C4-2B (cell line): ENCODE results near the gene KCNJ9.

Experiments used
- H3K27ac ChIP-seq: fragments of 450-650 bp; 2 replicates; pipeline ENCODE4 v1.5.1; 2017
- CTCF ChIP-seq: fragments of 450-650 bp; conservative IDR thresholded peaks from 2 replicates; pipeline ENCODE4 v1.5.1; 2017; ENCODE audit warnings: mild to moderate bottlenecking
- ZFX ChIP-seq: fragments of 450-650 bp; IDR thresholded peaks from 2 replicates; pipeline ENCODE4 v1.6.1; 2017

The KCNJ9 gene

GRCh38 chr1:160129558-160129957 is 48.2 kb downstream of the KCNJ9 start:
- TF ChIP-seq CTCF (no peak), ZFX (no peak)
- H3K27ac ChIP-seq: no peak overlapping the region

DNA sequence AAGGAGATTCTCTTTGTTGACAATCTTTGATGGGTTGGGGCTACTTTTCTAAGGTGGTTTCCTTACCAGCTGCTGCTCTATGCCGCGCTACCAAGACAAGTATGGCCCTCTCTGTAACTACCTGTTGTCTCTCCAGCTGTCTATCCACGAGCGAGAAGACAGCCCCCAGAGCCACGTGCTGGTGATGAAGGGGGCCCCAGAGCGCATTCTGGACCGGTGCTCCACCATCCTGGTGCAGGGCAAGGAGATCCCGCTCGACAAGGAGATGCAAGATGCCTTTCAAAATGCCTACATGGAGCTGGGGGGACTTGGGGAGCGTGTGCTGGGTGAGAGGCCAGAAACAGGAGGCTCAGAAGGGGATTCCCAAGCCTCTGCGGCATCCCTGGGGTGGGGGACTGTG is 48.6 kb downstream of the KCNJ9 start:
- TF ChIP-seq CTCF (no peak), ZFX (no peak)
- peak overlapping the region; percentile 79; the same call in 1 of the 2 replicates for H3K27ac ChIP-seq

- peak overlapping the region; percentile 79 for H3K27ac ChIP-seq
- no peak for TF ChIP-seq CTCF
- no peak for TF ChIP-seq ZFX
Measured at GRCh38 chr1:160130486-160130885, 49.1 kb downstream of the KCNJ9 start.

DNA sequence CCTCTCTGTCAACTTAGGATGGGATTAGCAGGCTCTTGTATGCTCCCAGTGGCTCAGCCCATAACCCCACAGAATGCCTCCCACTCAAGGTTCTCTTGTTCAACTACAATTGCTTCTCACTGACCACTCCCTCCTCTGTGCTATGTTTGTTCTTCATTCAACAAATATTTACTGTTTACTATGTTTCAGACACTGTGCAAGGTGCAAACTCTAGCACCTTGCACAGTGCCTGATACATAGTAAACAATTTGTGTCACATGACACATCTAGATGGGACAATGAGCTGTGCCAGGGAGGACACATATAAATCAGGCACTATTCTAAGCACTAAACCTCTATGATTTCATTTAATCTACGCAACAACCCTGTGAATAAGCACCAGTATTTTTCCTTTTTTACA is 49.6 kb downstream of the KCNJ9 start:
- no peak for TF ChIP-seq CTCF
- no peak for TF ChIP-seq ZFX
- H3K27ac ChIP-seq: peak overlapping the region; percentile 79

- H3K27ac ChIP-seq: peak overlapping the region; percentile 79
- TF ChIP-seq ZFX (no peak), CTCF (no peak)
Measured at GRCh38 chr1:160131803-160132565, 50.6 kb downstream of the KCNJ9 start.

- H3K27ac ChIP-seq: no peak overlapping the region
- TF ChIP-seq ZFX (no peak), CTCF (no peak)
Measured at GRCh38 chr1:160133990-160134770, 52.8 kb downstream of the KCNJ9 start.
